Liver (tissue), 9 donors: ENCODE measurements around the gene ATP10A. TPM values are rescaled to one million over a fixed set of nuclear protein-coding genes. Genes with fewer than 3 reads are reported as not detected.

Experiments used
- DNase-seq: peaks from one replicate; pipeline ENCODE4 v3.0.0-alpha.2; 2017; ENCODE audit warnings: low spot score
- H3K27ac ChIP-seq, 2 donors: one replicate each; pipeline ENCODE4 v1.7.0; 2013; ENCODE audit warnings: inconsistent platforms in 2 of 2, low read length in 2 of 2, control low read depth in 1 of 2, low read depth in 1 of 2, mild to moderate bottlenecking in 1 of 2
- H3K27me3 ChIP-seq, 4 donors: one replicate each; pipeline versions ENCODE4 v1.6.1 to v1.7.0; 2013; ENCODE audit warnings: low read length in 3 of 4, inconsistent platforms in 1 of 4, mild to moderate bottlenecking in 1 of 4, moderate library complexity in 1 of 4; ENCODE audit not compliant: control insufficient read depth in 4 of 4, insufficient read depth in 4 of 4
- H3K36me3 ChIP-seq, 4 donors: one replicate each; pipeline versions ENCODE4 v1.6.1 to v1.7.0; 2013; ENCODE audit warnings: low read length in 3 of 4, mild to moderate bottlenecking in 3 of 4, low read depth in 1 of 4, moderate library complexity in 1 of 4; ENCODE audit not compliant: control insufficient read depth in 4 of 4, insufficient read depth in 3 of 4
- H3K4me1 ChIP-seq, 4 donors: one replicate each; pipeline versions ENCODE4 v1.6.1 to v1.7.0; 2013; ENCODE audit warnings: low read length in 3 of 4, mild to moderate bottlenecking in 3 of 4, moderate library complexity in 1 of 4; ENCODE audit not compliant: control insufficient read depth in 4 of 4, insufficient read depth in 4 of 4
- H3K4me3 ChIP-seq, 3 donors: one replicate each; pipeline versions ENCODE4 v1.6.1 to v1.7.0; 2013; ENCODE audit warnings: low read length in 3 of 3, control low read depth in 1 of 3, low read depth in 1 of 3, mild to moderate bottlenecking in 1 of 3
- H3K9ac ChIP-seq, 2 donors: one replicate each; pipeline ENCODE4 v1.7.0; 2013; ENCODE audit warnings: low read length in 2 of 2, mild to moderate bottlenecking in 2 of 2, moderate library complexity in 2 of 2, control low read depth in 1 of 2, low read depth in 1 of 2
- H3K9me3 ChIP-seq, 4 donors: one replicate each; pipeline versions ENCODE4 v1.6.1 to v1.7.0; 2013; ENCODE audit warnings: low read length in 3 of 4; ENCODE audit not compliant: control insufficient read depth in 4 of 4
- CTCF ChIP-seq: fragments of 150-350 bp; IDR thresholded peaks from 2 replicates; pipeline ENCODE4 v1.5.1; 2017; ENCODE audit warnings: improper control_type of control experiment, low read depth, low read length; ENCODE audit not compliant: missing input control
- FOXA2 ChIP-seq: IDR thresholded peaks from 2 replicates; pipeline ENCODE4 v1.6.1; 2016; ENCODE audit warnings: antibody characterized with exemption
- GABPA ChIP-seq, 2 donors: IDR thresholded peaks in 1 of 2; conservative IDR thresholded peaks in 1 of 2; 2 replicates each; pipeline ENCODE4 v1.6.1; 2016; ENCODE audit warnings: antibody characterized with exemption in 2 of 2, mild to moderate bottlenecking in 1 of 2, moderate library complexity in 1 of 2
- HNF4A ChIP-seq, 2 donors: conservative IDR thresholded peaks; 2 replicates each; pipeline ENCODE4 v1.6.1; 2016; ENCODE audit warnings: antibody characterized with exemption in 2 of 2, mild to moderate bottlenecking in 2 of 2
- JUND ChIP-seq, 2 donors: IDR thresholded peaks; 2 replicates each; pipeline ENCODE4 v1.6.1; 2016; ENCODE audit warnings: antibody characterized with exemption in 2 of 2
- MAX ChIP-seq: IDR thresholded peaks from 2 replicates; pipeline ENCODE4 v1.6.1; 2016; ENCODE audit warnings: antibody characterized with exemption
- RAD21 ChIP-seq, 2 donors: IDR thresholded peaks; 2 replicates each; pipeline ENCODE4 v1.6.1; 2016; ENCODE audit warnings: antibody characterized with exemption in 2 of 2, mild to moderate bottlenecking in 2 of 2
- REST ChIP-seq: IDR thresholded peaks from 2 replicates; pipeline ENCODE4 v1.6.1; 2016; ENCODE audit warnings: antibody characterized with exemption, mild to moderate bottlenecking
- YY1 ChIP-seq: IDR thresholded peaks from 2 replicates; pipeline ENCODE4 v1.6.1; 2016; ENCODE audit warnings: antibody characterized with exemption, mild to moderate bottlenecking
- ZBTB33 ChIP-seq: IDR thresholded peaks from 2 replicates; pipeline ENCODE4 v1.6.1; 2016; ENCODE audit warnings: antibody characterized with exemption
- WGBS: extraction: QIAGEN DNeasy Blood & Tissue Kit; methylation state at CpG from one replicate; pipeline ENCODE4 v1.1.7; 2013; 5-methylcytosine and 5-hydroxymethylcytosine counted together
- polyA plus RNA-seq, 2 donors: library from polyadenylated mRNA; stranded (reverse) in 1 of 2; unstranded in 1 of 2; fragments of 200-250 nt in 1 of 2; fragments of >200 nt in 1 of 2; fragmentation: Nextera tagmentation in 1 of 2; extraction: Ambion mirVana in 1 of 2; gene quantifications; one replicate each; pipeline versions ENCODE4 v1.2.1 to v1.2.3, GENCODE V29; 2013 to 2015
- total RNA-seq, 2 donors: library from RNA; depleted of rRNA; stranded (reverse); fragments of >200 nt; gene quantifications; one replicate each; pipeline ENCODE4 v1.2.3, GENCODE V29; 2014
- donor health status: healthy.
- donor health status: healthy.
- donor health status: healthy.
- donor health status: healthy.
- donor health status: healthy.

The ATP10A gene
- total and polyA plus RNA-seq, 4 donors = 0.22 to 1.8 (median 0.39) TPM

GRCh38 chr15:25671132-25671531 is 192.0 kb downstream of the ATP10A start:
- WGBS = 42% methylated on average over 6 of the region's 6 CpGs
- no peak for DNase-seq
- H3K4me1 ChIP-seq = no peaks in the 10 kb centered on the region

More at GRCh38 chr15:25671132-25671531, 192.0 kb downstream of the ATP10A start:
- Histone ChIP-seq H3K4me3 (no peak overlapping the region), H3K36me3 (no peaks in the 10 kb centered on the region), H3K9ac (no peak overlapping the region), H3K27me3 (no peaks in the 10 kb centered on the region), H3K27ac (no peak overlapping the region), H3K9me3 (no peaks in the 10 kb centered on the region)
- TF ChIP-seq HNF4A (conservative IDR thresholded peaks at IDR 0.05) = no peak
- TF ChIP-seq REST = no peak
- no peak for TF ChIP-seq GABPA (IDR thresholded peaks at IDR 0.05 in 1 of 2, conservative IDR thresholded peaks at IDR 0.05 in 1 of 2)
- TF ChIP-seq CTCF = no peak
- no peak for TF ChIP-seq FOXA2
- no peak for TF ChIP-seq JUND (IDR thresholded peaks at IDR 0.05)
- no peak for TF ChIP-seq ZBTB33
- TF ChIP-seq YY1 = no peak
- TF ChIP-seq RAD21 (IDR thresholded peaks at IDR 0.05) = no peak
- no peak for TF ChIP-seq MAX
